ENCODE results near the gene KRT26.

DNA sequence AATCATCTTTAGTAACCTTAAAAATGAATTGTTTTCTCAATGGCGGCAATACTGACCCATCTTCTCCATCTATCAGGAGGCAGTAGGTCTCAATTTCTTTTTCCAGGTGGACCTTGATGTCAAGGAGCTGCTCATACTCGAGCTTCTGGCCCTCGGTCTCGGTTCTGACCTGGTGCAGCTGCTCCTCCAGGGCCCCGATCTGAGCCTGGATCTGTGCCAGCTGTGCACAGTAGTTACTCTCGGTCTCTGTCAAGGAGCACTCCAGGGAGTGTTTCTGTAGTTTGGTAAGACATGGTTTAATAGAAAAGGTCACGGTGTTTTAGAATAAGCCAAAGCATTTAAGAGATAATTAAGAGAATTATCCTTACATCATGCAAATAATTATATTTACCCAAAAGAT is 5.5 kb upstream of the KRT26 start:
- TF ChIP-seq POLR2A (IDR thresholded peaks at IDR 0.05; ENCODE audit: low read length) (no peak), GATA1 (IDR thresholded peaks at IDR 0.05; ENCODE audit: low read depth, low read length) (no peak)
